Upper lobe of left lung (tissue), 6 donors: Measurements from ENCODE around the gene SMIM11. TPM values are rescaled to one million over a fixed set of nuclear protein-coding genes. Genes with fewer than 3 reads are reported as not detected.
"Not testable (repeated sequence)": the region's sequence is repeated elsewhere in the genome, so short reads cannot be mapped to it uniquely, and the experiment has no call there.

Experiments used
- ATAC-seq, 2 donors: fragments of 200-7000 bp; cut with Tn5 transposase; one replicate each; pipeline ENCODE4 v1.9.1; 2022; ENCODE audit warnings: mild to moderate bottlenecking in 2 of 2, moderate library complexity in 2 of 2; ENCODE audit not compliant: low FRiP score in 2 of 2
- DNase-seq, 2 donors: peaks; one replicate each; pipeline ENCODE4 v3.0.0-alpha.2; 2019 to 2020
- H3K27ac ChIP-seq, 4 donors: fragments of 200-600 bp; sonication (generic); one replicate each; pipeline ENCODE4 v1.5.1; 2016 to 2019
- H3K27me3 ChIP-seq, 4 donors: fragments of 200-600 bp; sonication (generic); one replicate each; pipeline ENCODE4 v1.5.1; 2017 to 2019
- H3K36me3 ChIP-seq, 4 donors: fragments of 200-600 bp; sonication (generic); one replicate each; pipeline ENCODE4 v1.5.1; 2016 to 2019
- H3K4me1 ChIP-seq, 4 donors: fragments of 200-600 bp; sonication (generic); one replicate each; pipeline ENCODE4 v1.5.1; 2018 to 2019
- H3K4me3 ChIP-seq, 4 donors: fragments of 200-600 bp; sonication (generic); one replicate each; pipeline ENCODE4 v1.5.1; 2017 to 2019; ENCODE audit warnings: mild to moderate bottlenecking in 2 of 4, moderate library complexity in 1 of 4
- H3K9me3 ChIP-seq, 4 donors: fragments of 200-600 bp; sonication (generic); one replicate each; pipeline ENCODE4 v1.5.1; 2018 to 2019
- CTCF ChIP-seq, 6 experiments: fragments of 450-650 bp in 4 of 6; fragments of 200-600 bp in 2 of 6; sonication (generic) in 2 of 6; IDR thresholded peaks; one replicate each; pipeline ENCODE4 v1.5.1; 2016 to 2019; ENCODE audit warnings: antibody characterized with exemption in 6 of 6
- EP300 ChIP-seq, 4 donors: sonication (generic); formaldehyde crosslinking; IDR thresholded peaks; one replicate each; pipeline ENCODE4 v1.5.1; 2017; ENCODE audit warnings: antibody characterized with exemption in 4 of 4, control low read depth in 2 of 4
- POLR2A ChIP-seq, 4 donors: fragments of 450-650 bp; IDR thresholded peaks; one replicate each; pipeline ENCODE4 v1.5.1; 2016 to 2017; ENCODE audit warnings: antibody characterized with exemption in 4 of 4, mild to moderate bottlenecking in 2 of 4
- POLR2AphosphoS5 ChIP-seq, 2 donors: sonication (generic); formaldehyde crosslinking; IDR thresholded peaks; one replicate each; pipeline ENCODE4 v1.5.1; 2017; ENCODE audit warnings: antibody characterized with exemption in 2 of 2
- WGBS, 2 donors: methylation state at CpG; one replicate each; pipeline ENCODE4 v1.1.5; 2017 to 2018; 5-methylcytosine and 5-hydroxymethylcytosine counted together
- total RNA-seq, 6 donors: library from RNA; depleted of rRNA in 4 of 6; stranded (reverse); fragments of >200 nt in 4 of 6; gene quantifications; one replicate each; pipeline versions ENCODE4 v1.1.0 to v1.2.1, GENCODE V29; 2016 to 2021
- donor health status: DM: no; HTN: no; CAD: no; lungs with moderate emphysema.
- donor health status: DM: no; HTN: yes; CAD: no; lungs with severe emphysema.

Gene SMIM11
- total RNA-seq, 6 donors from 2014 or later = 3.0 to 21.6 (median 8.0) TPM

- no peak overlapping the region for H3K4me3 ChIP-seq
- DNase-seq (no peak), ATAC-seq (no peak)
- no peaks in the 10 kb centered on the region for H3K9me3 ChIP-seq
- H3K36me3 ChIP-seq = no peaks in the 10 kb centered on the region
- peaks cover 0 to 5% (median 0%) of the 10 kb centered on the region in 4 donors for H3K4me1 ChIP-seq
- TF ChIP-seq EP300 (IDR thresholded peaks at IDR 0.05) (no peak), CTCF (IDR thresholded peaks at IDR 0.05) (no peak), POLR2A (IDR thresholded peaks at IDR 0.05) (no peak), POLR2AphosphoS5 (IDR thresholded peaks at IDR 0.05) (no peak)
- H3K27me3 ChIP-seq = no peaks in the 10 kb centered on the region
- H3K27ac ChIP-seq = no peak overlapping the region
These were observed 10.4 kb upstream of the SMIM11 start for GRCh38 chr21:34364921-34365320.

GRCh38 chr21:34365809-34366208, 9.5 kb upstream of the SMIM11 start:
- DNase-seq = no peak
- no peak overlapping the region for H3K27ac ChIP-seq
- H3K4me3 ChIP-seq = no peak overlapping the region
- TF ChIP-seq CTCF (IDR thresholded peaks at IDR 0.05) (no peak), EP300 (IDR thresholded peaks at IDR 0.05) (no peak), POLR2A (IDR thresholded peaks at IDR 0.05) (no peak), POLR2AphosphoS5 (IDR thresholded peaks at IDR 0.05) (no peak)
- H3K4me1 ChIP-seq = peaks cover 0 to 5% (median 0%) of the 10 kb centered on the region in 4 donors
- WGBS, 2 donors = 72 to 83% methylated on average over 5 to 6 of the region's 6 CpGs
- H3K27me3 ChIP-seq = no peaks in the 10 kb centered on the region
- no peaks in the 10 kb centered on the region for H3K9me3 ChIP-seq
- ATAC-seq = no peak
- H3K36me3 ChIP-seq = no peaks in the 10 kb centered on the region

- TF ChIP-seq POLR2A (IDR thresholded peaks at IDR 0.05) (no peak), CTCF (IDR thresholded peaks at IDR 0.05) (peak; percentile 17 to 66 (median 52))
- ATAC-seq = peak; percentile 63 to 76
- peak in 1 of 2 donors; percentile 33 for DNase-seq
- Histone ChIP-seq H3K27me3 (no peaks in the 10 kb centered on the region), H3K4me1 (no peaks in the 10 kb centered on the region), H3K4me3 (no peak overlapping the region), H3K27ac (no peak overlapping the region), H3K9me3 (no peaks in the 10 kb centered on the region), H3K36me3 (no peaks in the 10 kb centered on the region)
- 69 to 70% methylated on average over 3 of the region's 3 CpGs for WGBS, 2 donors
These were observed 7.9 kb upstream of the SMIM11 start for GRCh38 chr21:34367320-34367935.

- no peak for DNase-seq
- WGBS, 2 donors = 42 to 47% methylated on average over 1 of the region's 1 CpG
- ATAC-seq = no peak
- Histone ChIP-seq H3K4me3 (no peak overlapping the region), H3K36me3 (no peaks in the 10 kb centered on the region), H3K4me1 (no peaks in the 10 kb centered on the region), H3K27me3 (no peaks in the 10 kb centered on the region), H3K27ac (no peak overlapping the region), H3K9me3 (no peaks in the 10 kb centered on the region)
- TF ChIP-seq CTCF (IDR thresholded peaks at IDR 0.05) = no peak
- TF ChIP-seq EP300 (IDR thresholded peaks at IDR 0.05) = no peak
- no peak for TF ChIP-seq POLR2A (IDR thresholded peaks at IDR 0.05)
- TF ChIP-seq POLR2AphosphoS5 (IDR thresholded peaks at IDR 0.05) = no peak
These were observed 5.6 kb upstream of the SMIM11 start for GRCh38 chr21:34369741-34370140.

- TF ChIP-seq EP300 (IDR thresholded peaks at IDR 0.05) (no peak), CTCF (IDR thresholded peaks at IDR 0.05) (no peak)
- Histone ChIP-seq H3K4me3 (no peak overlapping the region), H3K36me3 (no peaks in the 10 kb centered on the region), H3K4me1 (no peaks in the 10 kb centered on the region), H3K27me3 (no peaks in the 10 kb centered on the region), H3K9me3 (no peaks in the 10 kb centered on the region), H3K27ac (no peak overlapping the region)
- ATAC-seq (no peak), DNase-seq (no peak)
- 89 to 90% methylated on average over 5 of the region's 5 CpGs for WGBS, 2 donors
These were observed 3.0 kb upstream of the SMIM11 start for GRCh38 chr21:34372321-34372720.

- peak; percentile 50 to 61 for ATAC-seq
- not testable (repeated sequence) for H3K4me3 ChIP-seq, H3K36me3 ChIP-seq, H3K27ac ChIP-seq, H3K4me1 ChIP-seq, H3K27me3 ChIP-seq, DNase-seq, H3K9me3 ChIP-seq
- no CpG with 5 or more reads among the region's 8 CpGs for WGBS, 2 donors
These were observed 845 bp upstream of the SMIM11 start for GRCh38 chr21:34374462-34374861.

GRCh38 chr21:34375619-34375972, 289 bp downstream of the SMIM11 start:
- peak; percentile 82 to 83 for ATAC-seq
- not testable (repeated sequence) for DNase-seq, H3K27ac ChIP-seq, H3K9me3 ChIP-seq, H3K36me3 ChIP-seq, H3K4me3 ChIP-seq, H3K27me3 ChIP-seq, H3K4me1 ChIP-seq
- WGBS, 2 donors = no CpG with 5 or more reads among the region's 33 CpGs

GRCh38 chr21:34383138-34383537, 7.8 kb downstream of the SMIM11 start:
- not testable (repeated sequence) for H3K27me3 ChIP-seq, ATAC-seq, H3K9me3 ChIP-seq, DNase-seq, H3K4me3 ChIP-seq, H3K4me1 ChIP-seq, H3K27ac ChIP-seq, H3K36me3 ChIP-seq
- no CpG with 5 or more reads among the region's 2 CpGs for WGBS, 2 donors
